T-helper 2 cell treated with Interferon-gamma antibody and Interleukin-4, amounts not matched to agents 5 μg/mL and 100 μg/mL, for 36 hours (primary cell): ENCODE results near the gene INSM1.
"Not testable (repeated sequence)": the region's sequence is repeated elsewhere in the genome, so short reads cannot be mapped to it uniquely, and the experiment has no call there.

ENCODE experiments used
- DNase-seq: peaks from one replicate; pipeline ENCODE4 v3.0.0; 2021; ENCODE audit warnings: low spot score
- H3K27ac Mint-ChIP-seq: one replicate; pipeline ENCODE4 v1.8.0; 2021; ENCODE audit warnings: mild to moderate bottlenecking, mixed read lengths
- H3K27me3 Mint-ChIP-seq: one replicate; pipeline ENCODE4 v1.8.0; 2021; ENCODE audit warnings: low read depth, mixed read lengths
- H3K36me3 Mint-ChIP-seq: one replicate; pipeline ENCODE4 v1.8.0; 2021; ENCODE audit warnings: low read depth, mixed read lengths
- H3K4me1 Mint-ChIP-seq: one replicate; pipeline ENCODE4 v1.8.0; 2021; ENCODE audit warnings: low read depth, mixed read lengths
- H3K4me3 Mint-ChIP-seq: one replicate; pipeline ENCODE4 v1.8.0; 2022; ENCODE audit warnings: mild to moderate bottlenecking, moderate library complexity, mixed read lengths
- H3K9me3 Mint-ChIP-seq: one replicate; pipeline ENCODE4 v1.8.0; 2021; ENCODE audit warnings: mixed read lengths

INSM1 gene

DNA sequence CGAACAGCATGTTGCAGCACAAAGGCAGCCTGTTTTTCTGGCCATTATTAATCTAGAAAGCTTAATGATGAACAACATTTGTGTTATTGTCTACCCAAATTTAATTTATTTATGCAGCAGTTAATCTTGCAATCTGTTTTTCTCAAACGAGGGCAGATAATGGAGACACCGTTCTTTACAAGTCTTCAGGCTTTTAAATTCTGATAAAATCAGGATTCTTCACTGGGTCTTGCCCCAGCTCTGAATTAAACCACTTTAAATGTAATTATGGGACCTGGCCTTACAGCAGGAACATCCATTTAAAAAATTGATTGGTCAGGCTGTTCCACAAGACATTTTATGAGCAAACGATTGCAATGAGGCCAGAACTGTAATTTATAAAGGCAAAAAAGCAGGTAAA, 26.5 kb upstream of the INSM1 start:
- DNase-seq, result no peak
- Mint-ChIP-seq H3K36me3 (no peaks in the 10 kb centered on the region), H3K9me3 (peaks cover 10% of the 10 kb centered on the region), H3K27ac (no peak overlapping the region), H3K4me1 (no peaks in the 10 kb centered on the region), H3K4me3 (no peak overlapping the region), H3K27me3 (no peaks in the 10 kb centered on the region)

DNA sequence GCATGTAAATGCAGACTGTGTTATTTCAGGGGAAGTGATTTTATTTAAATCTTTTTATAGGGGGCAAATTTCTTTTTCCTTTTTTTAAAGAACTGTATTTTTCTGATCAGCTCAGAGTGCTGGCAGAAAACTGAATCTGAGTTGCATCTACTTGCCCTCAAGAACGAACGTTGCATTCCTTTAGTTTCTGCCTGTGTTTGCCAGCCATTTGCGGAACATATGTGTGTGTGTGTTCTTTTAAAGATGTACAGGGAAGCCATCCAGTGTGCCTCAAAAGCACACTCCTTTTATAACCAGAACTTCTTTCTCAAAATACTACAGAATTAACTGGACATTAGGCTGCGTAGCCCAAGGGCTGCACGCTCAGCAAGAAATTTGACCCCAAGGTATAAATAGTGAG, 25.8 kb upstream of the INSM1 start:
- Mint-ChIP-seq H3K27me3 (no peaks in the 10 kb centered on the region), H3K36me3 (no peaks in the 10 kb centered on the region), H3K4me1 (no peaks in the 10 kb centered on the region), H3K4me3 (no peak overlapping the region), H3K9me3 (peaks cover 7% of the 10 kb centered on the region), H3K27ac (no peak overlapping the region)
- no peak for DNase-seq

DNA sequence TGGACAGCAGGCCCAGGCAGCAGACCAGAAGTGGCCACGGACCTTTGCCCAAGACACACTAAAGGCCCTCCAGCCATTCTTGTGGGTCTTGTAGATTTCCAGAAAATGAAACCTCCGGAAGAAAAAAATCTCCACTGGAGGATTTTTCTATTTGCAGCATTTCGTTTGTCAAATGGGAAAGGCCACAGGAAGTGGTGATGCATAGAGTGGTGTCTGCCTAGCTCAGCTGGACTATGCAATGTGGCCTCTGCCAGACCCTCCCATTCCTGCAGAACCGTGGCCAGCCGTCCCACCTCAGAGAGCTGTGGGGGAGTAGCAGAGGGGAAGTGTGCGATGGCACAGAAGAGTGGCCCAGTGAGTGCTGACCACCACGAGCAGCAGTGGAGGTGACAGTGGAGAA, 24.0 kb upstream of the INSM1 start:
- H3K27ac Mint-ChIP-seq, result no peak overlapping the region
- no peaks in the 10 kb centered on the region for H3K36me3 Mint-ChIP-seq
- no peaks in the 10 kb centered on the region for H3K9me3 Mint-ChIP-seq
- DNase-seq, result no peak
- no peak overlapping the region for H3K4me3 Mint-ChIP-seq
- no peaks in the 10 kb centered on the region for H3K4me1 Mint-ChIP-seq
- no peaks in the 10 kb centered on the region for H3K27me3 Mint-ChIP-seq

DNA sequence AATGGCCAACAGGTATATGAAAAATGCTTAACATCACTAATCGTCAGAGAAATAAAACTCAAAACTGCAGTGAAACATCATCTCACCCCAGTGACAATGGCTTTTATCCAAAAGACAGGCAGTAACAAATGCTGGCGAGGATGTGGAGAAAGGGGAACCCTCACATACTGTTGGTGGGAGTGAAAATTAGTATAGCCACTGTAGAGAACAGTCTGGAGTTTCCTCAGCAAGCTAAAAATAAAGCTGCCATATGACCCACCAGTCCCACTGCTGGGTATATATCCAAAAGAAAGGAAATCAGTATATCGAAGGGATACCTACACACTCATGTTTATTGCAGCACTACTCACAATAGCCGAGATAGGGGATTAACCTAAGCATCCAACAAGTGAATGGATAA, 23.4 kb upstream of the INSM1 start:
- Mint-ChIP-seq H3K4me3 (no peak overlapping the region), H3K4me1 (no peaks in the 10 kb centered on the region)

DNA sequence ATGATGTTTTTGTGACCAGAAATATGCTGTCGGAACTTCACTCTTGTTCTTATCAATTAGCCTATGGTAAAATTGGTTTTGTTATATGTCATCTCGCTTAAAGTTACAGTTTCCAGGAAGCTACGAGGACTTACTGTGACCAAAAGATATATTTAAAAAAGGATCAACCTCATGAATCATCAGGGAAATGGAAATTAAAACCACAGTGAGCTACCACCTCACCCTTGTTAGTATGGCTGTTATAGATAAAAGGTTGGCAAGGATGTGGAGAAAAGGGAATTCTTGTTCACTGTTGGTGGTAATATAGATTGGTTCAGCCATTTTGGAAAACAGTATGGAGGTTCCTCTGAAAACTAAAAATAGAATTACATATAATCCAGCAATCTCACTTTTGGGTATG, 14.3 kb upstream of the INSM1 start:
- peaks cover 3% of the 10 kb centered on the region for H3K27me3 Mint-ChIP-seq
- H3K36me3 Mint-ChIP-seq, result no peaks in the 10 kb centered on the region
- H3K27ac Mint-ChIP-seq, result no peak overlapping the region
- no peak overlapping the region for H3K4me3 Mint-ChIP-seq
- peaks cover 11% of the 10 kb centered on the region for H3K9me3 Mint-ChIP-seq
- no peak for DNase-seq
- no peaks in the 10 kb centered on the region for H3K4me1 Mint-ChIP-seq

More for the DNA sequence above, 23.4 kb upstream of the INSM1 start:
- no peak for DNase-seq
- Mint-ChIP-seq H3K9me3 (no peaks in the 10 kb centered on the region), H3K27me3 (no peaks in the 10 kb centered on the region), H3K27ac (no peak overlapping the region), H3K36me3 (no peaks in the 10 kb centered on the region)

DNA sequence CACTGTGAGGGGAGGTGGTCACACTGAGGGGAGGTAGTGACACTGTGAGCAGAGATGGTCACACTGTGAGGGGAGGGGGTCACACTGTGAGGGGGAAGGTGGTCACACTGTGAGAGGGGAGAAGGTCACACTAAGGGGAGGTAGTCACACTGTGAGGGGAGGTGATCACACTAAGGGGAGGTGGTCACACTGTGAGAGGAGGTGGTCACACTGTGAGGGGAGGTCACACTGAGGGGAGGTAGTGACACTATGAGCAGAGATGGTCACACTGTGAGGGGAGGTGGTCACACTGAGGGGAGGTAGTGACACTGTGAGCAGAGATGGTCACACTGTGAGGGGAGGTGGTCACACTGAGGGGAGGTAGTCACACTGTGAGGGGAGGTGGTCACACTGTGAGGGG, 12.4 kb upstream of the INSM1 start:
- Mint-ChIP-seq H3K27me3 (peaks cover 10% of the 10 kb centered on the region), H3K9me3 (peaks cover 11% of the 10 kb centered on the region)
- DNase-seq, H3K4me1 Mint-ChIP-seq, H3K36me3 Mint-ChIP-seq, H3K27ac Mint-ChIP-seq, H3K4me3 Mint-ChIP-seq: not testable (repeated sequence)

DNA sequence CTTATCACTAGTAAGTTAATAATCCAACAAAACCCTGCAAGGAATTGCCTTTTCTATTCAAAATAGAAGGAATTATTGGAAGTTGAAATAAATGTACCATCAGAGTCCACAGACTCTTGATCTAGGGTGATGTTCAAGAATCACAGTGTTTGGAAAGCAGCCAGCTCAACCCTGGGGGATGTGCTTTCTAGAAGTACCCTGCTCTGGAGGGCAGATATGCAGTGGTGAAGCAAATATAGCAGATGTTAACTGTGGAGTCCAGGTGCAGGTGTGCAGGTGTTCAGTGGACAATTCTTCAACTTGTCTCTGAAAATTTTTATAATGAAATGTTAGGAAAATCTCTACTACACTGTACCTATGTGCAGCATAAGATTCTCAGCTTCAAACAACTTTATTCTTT, 9.1 kb upstream of the INSM1 start:
- Mint-ChIP-seq H3K4me1 (peaks cover 6% of the 10 kb centered on the region), H3K27ac (no peak overlapping the region), H3K36me3 (no peaks in the 10 kb centered on the region), H3K27me3 (peaks cover 40% of the 10 kb centered on the region), H3K4me3 (no peak overlapping the region), H3K9me3 (peaks cover 11% of the 10 kb centered on the region)
- no peak for DNase-seq

DNA sequence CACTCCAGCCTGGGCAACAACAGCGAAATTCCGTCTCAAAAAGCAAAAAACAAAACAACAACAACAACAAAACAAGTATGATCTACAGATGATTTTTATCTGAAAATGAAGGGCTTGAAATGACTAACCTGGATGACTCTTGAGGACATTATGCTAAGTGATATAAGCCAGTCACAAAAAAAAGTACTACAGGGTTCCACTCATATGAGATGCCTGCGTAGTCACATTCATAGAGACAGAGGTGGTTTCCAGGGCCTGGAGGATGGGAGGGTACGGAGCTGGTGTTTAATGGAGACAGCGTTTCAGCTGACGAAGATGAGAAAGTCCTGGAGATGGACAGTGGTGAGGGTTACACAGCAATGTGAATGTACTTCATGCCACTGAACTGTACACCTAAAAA, 8.3 kb upstream of the INSM1 start:
- Mint-ChIP-seq H3K27ac (no peak overlapping the region), H3K36me3 (no peaks in the 10 kb centered on the region), H3K4me1 (peaks cover 6% of the 10 kb centered on the region), H3K27me3 (peaks cover 44% of the 10 kb centered on the region), H3K4me3 (no peak overlapping the region), H3K9me3 (peaks cover 3% of the 10 kb centered on the region)
- no peak for DNase-seq

DNA sequence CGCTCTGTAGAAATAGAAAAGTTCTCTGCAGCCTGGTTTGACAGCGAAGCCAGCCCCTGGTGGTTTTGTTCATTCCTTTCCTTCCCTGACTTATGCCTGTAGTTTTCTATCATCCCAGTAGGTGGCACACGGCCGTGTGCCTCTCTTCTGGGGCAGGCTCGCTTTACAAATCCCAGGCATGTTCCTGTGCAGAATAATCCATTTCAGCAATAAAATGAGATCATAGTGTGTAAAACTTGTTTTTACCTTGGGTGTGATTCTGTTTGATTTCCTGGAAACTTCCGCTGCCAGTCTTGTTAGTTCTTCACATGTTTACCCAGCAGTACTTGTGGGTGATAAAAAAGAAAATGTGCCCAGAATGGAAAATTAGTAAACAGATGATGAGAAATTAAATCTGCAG, 7.4 kb upstream of the INSM1 start:
- peak; percentile 25 for DNase-seq
- Mint-ChIP-seq H3K4me1 (peaks cover 6% of the 10 kb centered on the region), H3K4me3 (no peak overlapping the region), H3K9me3 (no peaks in the 10 kb centered on the region), H3K27me3 (peaks cover 51% of the 10 kb centered on the region), H3K27ac (no peak overlapping the region), H3K36me3 (no peaks in the 10 kb centered on the region)

DNA sequence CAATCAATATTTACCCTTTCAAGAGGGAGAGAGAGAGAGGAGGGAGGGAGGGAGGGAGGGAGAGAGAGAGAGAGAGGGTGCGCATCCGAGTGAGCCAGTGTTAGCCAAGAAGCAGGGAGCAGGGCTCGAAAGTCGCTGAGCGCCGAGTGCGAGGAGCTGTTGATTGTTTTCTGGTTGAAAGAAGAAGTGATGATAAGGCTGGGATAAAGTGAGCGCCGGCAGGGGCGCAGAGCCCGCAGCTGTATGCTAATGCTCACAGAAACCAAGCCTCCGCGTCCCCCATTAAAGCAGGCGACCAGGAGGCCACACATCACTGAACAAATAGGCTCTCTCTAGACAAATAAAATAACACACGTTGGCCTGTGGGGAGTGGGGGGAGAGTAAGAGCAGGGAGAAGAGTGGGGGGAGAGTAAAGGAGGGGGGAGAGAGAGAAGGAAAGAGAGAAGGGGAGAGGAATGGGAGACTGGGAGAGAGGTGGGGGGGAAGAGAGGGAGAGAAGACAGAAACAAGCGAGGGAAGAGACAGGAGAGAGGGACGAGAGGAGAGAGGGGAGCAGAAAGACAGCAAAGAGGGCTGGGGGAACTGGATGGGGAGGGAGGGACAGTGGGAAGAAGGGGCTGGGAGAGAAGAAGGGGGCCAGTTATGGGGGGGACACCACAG, 5.0 kb upstream of the INSM1 start:
- Mint-ChIP-seq H3K36me3 (peaks cover 2% of the 10 kb centered on the region), H3K27me3 (peaks cover 66% of the 10 kb centered on the region), H3K4me3 (no peak overlapping the region), H3K27ac (no peak overlapping the region), H3K4me1 (peaks cover 9% of the 10 kb centered on the region), H3K9me3 (no peaks in the 10 kb centered on the region)
- no peak for DNase-seq

DNA sequence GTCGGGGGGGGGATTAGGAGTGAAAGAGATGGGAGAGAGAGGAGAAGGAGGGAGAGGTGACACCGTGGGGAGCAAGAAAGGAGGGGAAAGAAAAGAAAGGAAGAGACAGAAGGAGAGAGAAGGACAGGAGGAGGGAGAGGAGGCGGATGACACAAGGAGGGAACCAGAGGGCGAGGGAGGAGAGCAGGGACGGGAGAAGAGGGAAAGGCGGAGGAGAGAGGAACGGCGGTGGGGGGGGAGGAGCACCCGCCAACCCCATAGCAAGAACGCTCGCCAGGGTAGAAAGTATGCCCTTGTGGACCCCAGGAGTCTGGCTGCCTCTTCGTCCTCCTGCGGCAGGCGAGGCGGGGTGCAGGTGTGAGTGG, 4.5 kb upstream of the INSM1 start:
- peaks cover 66% of the 10 kb centered on the region for H3K27me3 Mint-ChIP-seq
- H3K27ac Mint-ChIP-seq, result no peak overlapping the region
- peaks cover 2% of the 10 kb centered on the region for H3K36me3 Mint-ChIP-seq
- no peak overlapping the region for H3K4me3 Mint-ChIP-seq
- H3K4me1 Mint-ChIP-seq, result peaks cover 9% of the 10 kb centered on the region
- no peak for DNase-seq
- H3K9me3 Mint-ChIP-seq, result no peaks in the 10 kb centered on the region

DNA sequence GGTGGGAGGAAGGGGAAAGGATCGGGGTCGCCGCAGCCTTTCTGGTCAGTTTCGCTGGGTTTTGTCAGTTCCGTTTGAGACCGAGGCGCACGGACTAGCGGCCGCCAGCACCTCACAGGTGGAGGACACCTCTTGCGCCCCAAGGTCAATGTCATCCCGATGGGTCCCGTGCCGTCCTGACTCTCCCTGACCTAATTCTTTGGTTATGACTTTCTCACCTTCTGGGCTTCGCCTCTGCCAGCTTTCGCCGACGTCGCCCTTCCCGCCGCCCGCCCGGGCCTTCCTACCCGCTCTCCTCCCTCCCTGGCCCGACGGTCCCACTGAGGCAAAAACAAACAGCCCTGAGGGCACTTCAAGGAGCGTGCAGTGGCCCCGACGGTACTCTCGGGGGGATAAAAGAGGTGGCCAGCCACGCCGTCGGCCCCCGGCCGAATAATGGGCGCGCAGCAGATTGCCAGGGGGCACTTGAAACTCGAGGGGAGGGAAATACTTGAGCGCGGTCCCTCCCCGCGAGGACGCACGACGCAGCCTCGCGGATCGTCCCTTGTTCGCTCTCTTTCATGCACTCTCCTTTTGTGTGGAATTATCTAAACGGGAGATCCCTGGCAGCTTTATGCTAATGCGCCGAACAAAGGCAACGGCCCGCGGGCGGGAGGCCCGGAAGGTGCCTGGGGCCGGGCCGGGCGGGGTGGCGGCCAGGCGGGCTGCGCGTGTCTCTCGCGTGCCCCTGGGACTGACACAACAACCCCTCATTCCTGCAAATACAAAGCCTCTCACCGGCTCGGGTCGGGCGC, 3.9 kb upstream of the INSM1 start:
- DNase-seq, result no peak
- H3K27ac Mint-ChIP-seq, result no peak overlapping the region
- H3K36me3 Mint-ChIP-seq, result peaks cover 2% of the 10 kb centered on the region
- no peak overlapping the region for H3K4me3 Mint-ChIP-seq
- peaks cover 9% of the 10 kb centered on the region for H3K4me1 Mint-ChIP-seq
- no peaks in the 10 kb centered on the region for H3K9me3 Mint-ChIP-seq
- H3K27me3 Mint-ChIP-seq, result peaks cover 66% of the 10 kb centered on the region

DNA sequence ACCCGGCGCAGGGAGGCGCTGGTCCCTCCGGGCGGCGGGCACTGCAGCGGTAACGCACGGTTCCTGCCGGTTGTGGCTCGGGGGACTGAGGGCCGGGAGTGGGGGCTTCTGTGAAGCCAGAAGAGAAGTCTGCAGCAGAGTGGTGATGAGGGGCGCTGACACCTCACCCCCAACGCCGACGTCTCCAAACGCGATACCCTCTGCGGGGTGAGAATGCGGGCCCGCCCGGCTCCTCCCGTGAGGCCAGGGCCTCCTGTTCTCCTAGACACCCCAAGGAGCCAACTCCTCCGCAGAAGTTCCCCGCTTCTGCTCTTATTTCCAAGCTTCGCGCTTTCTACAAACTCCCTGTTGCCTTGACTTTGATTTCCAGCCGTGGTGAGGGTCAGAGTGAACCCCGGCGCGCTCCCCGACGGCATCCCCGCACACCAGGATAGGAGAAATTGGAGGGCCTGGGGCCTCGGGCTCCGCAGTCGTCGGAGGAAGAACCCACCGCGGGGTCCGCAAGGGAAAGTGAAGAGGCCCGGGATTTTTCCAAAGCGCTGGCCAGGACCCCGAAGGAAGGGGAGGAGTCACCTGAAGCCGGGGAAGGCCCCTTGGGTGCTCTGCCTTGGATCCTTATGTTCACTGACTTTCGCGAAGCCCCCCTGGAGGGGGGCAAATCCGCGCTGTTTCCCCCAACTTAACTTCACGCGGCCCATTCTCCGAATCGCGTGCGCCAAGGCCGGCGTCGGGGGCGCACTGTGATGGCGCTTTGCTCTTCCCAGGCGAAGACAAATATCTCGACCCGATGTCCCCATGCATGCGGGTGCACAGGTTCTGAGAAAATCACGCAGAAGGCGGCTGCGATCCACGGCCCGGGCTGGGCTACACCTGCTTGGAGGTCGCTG, 3.1 kb upstream of the INSM1 start:
- peaks cover 65% of the 10 kb centered on the region for H3K27me3 Mint-ChIP-seq
- H3K4me1 Mint-ChIP-seq, result peaks cover 9% of the 10 kb centered on the region
- H3K9me3 Mint-ChIP-seq, result no peaks in the 10 kb centered on the region
- H3K4me3 Mint-ChIP-seq, result no peak overlapping the region
- H3K27ac Mint-ChIP-seq, result no peak overlapping the region
- peaks cover 2% of the 10 kb centered on the region for H3K36me3 Mint-ChIP-seq
- DNase-seq, result no peak
